HG03108 (cell line): Measurements from ENCODE around the gene CNOT8.
"Not testable (repeated sequence)": the region's sequence is repeated elsewhere in the genome, so short reads cannot be mapped to it uniquely, and the experiment has no call there.

Experiments
- ATAC-seq: cut with Tn5 transposase; IDR thresholded peaks from one replicate; pipeline ENCODE4 v1.9.1; 2021; ENCODE audit warnings: moderate library complexity; ENCODE audit not compliant: unreplicated experiment

Gene CNOT8

GRCh38 chr5:154834053-154834452, 24.4 kb upstream of the CNOT8 start:
- no peak for ATAC-seq

GRCh38 chr5:154835701-154836052, 22.8 kb upstream of the CNOT8 start:
- not testable (repeated sequence) for ATAC-seq

DNA sequence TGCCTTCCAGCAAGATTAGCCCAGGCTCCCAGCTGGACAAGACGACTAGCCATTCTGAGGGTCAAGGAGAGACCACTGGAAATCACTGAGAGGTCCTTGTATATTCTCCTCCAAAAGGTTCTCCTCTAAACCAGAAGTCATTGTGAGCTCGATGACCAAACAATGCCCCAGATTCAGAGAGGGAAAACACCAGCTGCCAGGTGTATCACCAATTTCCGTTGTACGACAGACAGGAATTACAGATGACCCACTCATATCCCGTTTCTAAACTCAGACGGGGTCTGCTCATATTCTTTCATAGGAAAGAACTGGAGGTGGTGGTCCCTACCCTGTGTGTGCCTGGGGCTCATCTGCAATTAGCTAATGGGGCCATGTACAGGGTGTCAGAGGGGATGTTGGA, 22.2 kb upstream of the CNOT8 start:
- ATAC-seq = no peak

DNA sequence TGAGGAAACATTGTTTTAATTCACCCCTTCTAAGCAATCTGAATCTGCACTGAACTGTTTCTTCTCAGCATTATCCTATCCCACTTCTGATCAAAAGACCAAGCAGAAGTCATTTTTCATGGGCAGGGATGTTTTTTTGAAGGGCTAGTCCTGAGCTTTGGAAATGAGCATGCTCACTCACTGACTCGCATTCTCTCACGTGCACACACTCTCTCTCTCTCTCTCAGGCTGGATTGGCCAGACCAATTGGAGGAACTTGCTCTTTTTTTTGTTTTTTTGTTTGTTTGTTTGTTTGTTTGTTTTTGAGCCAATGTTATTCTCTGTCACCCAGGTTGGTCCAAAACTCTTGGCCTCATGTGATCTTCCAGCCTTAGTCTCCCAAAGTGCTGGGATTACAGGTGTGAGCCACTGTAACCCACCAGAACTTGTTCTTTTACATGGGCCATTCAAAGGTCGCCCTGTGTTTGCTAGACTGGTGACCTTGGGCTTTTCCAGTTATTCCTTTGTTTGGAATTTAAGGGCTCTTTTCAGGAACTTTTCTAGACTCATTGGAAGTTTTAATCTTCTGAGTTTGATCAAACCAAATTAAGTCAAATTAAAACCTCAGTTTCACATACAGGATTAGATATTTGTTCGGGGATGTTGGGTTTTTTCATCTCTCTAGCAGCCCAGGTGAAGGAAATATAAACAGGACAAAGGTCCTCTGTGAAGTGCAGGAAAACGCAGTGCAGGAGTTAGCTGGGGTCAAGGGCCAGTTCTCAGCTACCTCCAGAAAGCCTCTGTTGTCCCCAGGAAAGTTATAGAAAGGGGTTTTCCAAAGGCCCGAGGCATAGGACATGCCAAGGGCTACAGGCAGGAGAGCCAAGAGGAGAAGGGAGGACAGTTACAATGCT, 21.2 kb upstream of the CNOT8 start:
- no peak for ATAC-seq

GRCh38 chr5:154840435-154841272, 17.8 kb upstream of the CNOT8 start:
- ATAC-seq = no peak

DNA sequence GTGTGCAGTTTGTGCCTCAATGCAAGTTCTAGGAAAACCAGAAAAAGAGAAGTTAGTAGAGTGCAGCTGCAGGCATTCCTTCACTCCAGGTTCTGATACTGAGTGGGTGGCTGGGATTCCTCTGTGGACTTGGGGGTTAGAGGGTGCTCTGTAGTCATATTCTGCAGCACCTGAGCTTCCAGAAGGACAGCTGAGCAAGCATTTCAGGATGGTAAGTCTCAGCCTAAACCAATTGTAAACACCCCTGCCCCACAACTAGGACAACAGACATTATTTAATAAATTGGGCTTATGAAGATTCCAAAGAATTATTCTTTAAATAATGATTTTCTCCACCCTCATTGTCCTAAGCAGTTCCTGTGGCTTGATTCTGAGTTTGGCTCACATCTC, 17.2 kb upstream of the CNOT8 start:
- ATAC-seq = no peak

DNA sequence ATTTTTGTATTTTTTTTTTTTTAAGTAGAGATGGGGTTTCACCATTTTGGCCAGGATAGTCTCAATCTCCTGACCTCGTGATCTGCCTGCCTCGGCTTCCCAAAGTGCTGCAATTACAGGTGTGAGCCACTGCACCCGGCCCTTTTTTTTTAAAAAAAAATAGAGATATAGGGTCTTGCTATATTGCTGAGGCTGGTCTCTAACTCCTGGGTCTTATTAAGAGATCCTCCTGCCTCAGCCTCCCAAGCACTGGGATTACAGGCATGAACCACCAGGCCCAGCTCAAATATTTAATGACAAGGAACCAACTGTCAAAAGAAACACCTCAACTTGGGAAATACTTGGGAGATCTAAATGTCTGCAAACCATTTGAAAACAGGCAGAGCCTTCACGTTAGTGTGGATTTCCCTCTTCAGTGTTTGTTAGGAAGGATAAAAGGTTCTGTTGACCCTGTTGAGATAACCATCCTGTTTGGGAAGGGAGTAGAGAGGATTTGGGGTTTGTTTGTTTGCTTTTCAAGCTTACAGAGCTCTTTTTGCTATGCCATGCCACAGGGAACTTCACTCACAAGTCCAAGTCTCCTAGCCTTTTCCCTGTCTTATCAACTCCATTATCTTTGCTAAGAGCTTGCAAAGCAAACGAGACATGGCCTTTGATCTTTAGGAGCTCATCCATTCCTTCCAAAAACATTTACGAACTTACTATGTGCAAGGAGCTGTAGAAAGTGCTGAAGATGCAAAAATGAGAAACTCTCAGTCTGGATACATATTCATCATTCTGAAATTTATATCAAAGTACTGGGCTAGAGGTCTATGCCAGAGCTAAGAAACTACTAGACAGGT, 15.5 kb upstream of the CNOT8 start:
- no peak for ATAC-seq

DNA sequence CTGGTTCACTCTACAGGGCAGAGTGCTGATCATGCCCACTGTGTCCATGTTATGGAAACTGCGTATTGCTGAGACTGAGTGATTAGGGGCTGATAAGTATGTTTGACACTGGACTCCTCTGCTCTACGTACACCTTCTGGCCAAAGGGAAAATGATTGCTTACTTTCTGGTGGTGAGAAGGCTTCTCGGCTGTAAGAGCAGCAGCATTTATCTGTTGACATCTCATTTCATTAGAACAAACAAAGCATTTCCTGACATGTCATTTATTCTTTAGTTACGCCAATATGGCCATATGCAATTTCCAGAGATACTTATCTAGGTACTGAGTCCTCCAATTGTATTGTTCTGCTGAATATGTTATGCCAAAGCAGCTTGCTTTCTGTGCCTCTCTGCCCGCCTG, 13.6 kb upstream of the CNOT8 start:
- no peak for ATAC-seq

DNA sequence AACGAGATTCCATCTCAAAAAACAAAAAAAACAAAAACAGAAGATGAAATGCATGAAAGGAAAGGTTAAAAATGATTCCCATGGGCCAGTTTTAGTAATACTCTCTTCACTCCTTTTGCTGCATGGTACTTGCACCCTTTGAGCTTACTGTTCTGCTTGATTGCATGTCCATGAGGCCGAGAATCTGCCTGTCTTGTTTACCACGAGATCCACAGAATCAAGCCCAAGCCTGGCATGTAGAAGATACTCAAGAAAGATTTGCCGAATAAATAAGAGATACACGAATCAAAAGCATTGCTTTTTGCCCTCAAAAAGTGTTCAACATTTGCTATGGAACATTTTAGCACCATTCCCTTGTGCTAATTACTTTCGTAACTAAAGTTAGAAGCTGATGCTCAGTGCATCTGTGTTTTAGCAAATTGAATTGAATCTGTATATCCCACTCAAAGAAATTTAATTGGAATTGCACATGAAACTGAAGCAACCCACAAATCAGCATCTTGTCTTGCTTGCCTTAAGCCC, 9.1 kb upstream of the CNOT8 start:
- no peak for ATAC-seq

GRCh38 chr5:154849791-154850201, 8.6 kb upstream of the CNOT8 start:
- ATAC-seq = no peak

GRCh38 chr5:154850255-154851062, 8.0 kb upstream of the CNOT8 start, which contains the start of gene FAXDC2:
Gene FAXDC2, minus strand, starts transcription at chr5:154850603. Its CDS starts 12,425 bp downstream, at chr5:154838178.
- ATAC-seq = no peak

DNA sequence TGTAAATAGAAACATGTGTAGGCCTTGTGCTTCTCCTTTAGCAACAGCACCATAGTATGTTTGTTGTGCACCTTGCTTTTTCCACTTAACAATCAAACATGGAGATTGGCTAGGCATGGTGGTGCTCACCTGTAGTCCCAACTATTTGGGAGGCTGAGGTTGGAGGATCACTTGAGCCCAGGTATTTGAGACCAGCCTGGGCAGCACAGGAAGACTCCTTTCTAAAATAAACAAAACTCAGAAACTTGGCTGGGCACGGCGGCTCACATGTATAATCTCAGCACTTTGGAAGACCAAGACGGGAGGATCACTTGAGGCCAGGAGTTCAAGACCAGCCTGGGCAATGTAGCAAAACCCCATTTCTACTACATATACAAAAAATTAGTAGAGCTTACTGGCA, 7.1 kb upstream of the CNOT8 start:
- no peak for ATAC-seq

DNA sequence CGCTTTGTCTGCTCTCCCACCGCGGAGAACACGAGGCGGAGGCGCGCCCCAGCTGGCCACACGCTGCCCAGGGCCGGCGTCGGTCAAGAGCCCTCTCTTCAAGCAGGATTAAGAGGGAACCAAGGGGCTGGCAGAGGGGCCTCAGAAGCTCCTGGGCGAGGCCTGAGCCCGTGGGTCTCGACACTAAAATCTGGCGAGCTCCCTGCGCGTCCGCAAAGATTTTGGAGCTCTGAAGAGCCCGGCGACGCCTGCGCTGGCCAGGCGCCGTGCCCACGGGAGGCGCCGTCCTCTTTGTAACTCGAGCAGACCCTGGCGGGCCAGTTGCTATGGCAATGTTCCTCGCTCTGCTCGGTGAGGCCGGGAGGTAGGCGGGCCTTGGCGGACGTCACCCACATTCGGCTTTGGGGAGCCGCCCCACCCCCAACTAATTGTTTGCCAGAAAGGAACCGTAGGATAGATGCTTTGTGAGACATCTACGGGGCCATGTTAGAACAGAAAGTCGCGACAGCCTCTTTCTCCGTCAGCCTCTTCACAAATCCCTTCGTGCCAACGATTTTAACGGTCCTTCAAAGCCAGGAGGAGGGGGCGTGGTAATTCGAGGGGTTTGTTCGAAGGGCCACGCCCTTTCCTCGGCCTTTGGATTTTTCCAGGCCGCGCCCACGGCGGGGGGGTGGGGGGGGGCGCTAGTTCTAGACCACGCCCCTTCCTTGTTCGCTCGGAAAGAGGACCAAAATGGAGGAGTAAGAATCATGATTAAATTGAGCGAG, 714 bp upstream of the CNOT8 start:
- ATAC-seq = peak; percentile 62

DNA sequence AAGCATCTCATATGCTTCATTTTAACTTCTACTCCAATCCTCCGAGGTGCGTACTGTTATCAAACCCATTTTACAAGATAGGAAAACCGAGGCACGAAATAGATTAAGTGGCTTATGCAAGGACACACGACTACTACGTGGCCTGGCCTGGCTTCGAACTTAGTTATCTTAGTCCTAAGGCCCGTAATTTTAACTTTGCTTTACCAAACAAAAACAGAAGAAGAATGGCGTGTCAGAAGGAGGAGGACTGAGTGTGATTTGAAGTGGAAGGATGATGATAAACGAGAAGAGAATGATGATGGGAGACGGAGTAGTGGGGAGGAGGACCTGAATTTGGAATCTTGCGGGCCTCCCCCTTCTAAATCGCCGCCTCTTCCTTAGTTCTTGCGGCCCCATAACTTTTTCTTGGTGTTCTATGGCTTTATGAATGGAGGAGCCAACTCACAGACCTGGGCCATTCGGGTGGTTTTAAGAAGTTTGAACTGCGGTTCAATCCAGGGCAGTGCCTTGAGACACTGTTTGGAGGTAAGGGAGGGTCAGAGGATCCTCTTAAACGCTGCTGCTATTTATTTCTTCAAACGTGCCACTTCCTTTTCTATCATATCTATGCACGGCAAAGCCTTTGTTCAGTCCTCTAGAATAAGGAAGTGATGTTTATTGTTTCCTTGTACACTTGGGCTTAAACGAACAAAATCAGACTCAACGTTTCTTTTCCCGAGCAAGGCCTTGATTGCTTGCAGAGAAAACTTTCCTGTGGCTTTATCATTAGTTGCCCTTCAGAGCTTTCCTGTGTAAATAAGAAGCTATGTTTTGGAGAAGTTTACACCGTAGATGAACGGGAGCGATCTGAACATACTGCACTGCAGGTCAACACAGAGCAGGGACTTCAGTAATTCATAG, 795 bp downstream of the CNOT8 start:
- no peak for ATAC-seq

- no peak for ATAC-seq
Measured at GRCh38 chr5:154860123-154860522, 1.7 kb downstream of the CNOT8 start.

GRCh38 chr5:154860765-154861164, 2.3 kb downstream of the CNOT8 start:
- ATAC-seq = no peak

DNA sequence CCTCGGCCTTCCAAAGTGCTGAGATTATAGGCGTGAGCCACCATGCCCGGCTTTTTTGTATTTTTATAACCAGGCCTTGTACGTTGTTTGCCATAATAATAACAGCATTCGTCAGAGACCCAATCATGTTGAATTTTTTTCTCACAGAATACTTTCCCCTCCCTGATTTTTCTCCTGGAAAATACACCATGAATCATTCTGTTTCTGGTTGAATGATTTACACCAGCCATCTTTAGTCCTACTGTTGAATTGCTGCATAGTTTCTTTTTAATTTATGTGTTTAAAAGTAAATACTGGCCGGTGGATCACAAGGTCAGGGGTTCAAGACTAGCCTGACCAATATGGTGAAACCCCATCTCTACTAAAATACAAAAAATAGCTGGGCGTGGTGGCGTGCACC, 3.5 kb downstream of the CNOT8 start:
- no peak for ATAC-seq

DNA sequence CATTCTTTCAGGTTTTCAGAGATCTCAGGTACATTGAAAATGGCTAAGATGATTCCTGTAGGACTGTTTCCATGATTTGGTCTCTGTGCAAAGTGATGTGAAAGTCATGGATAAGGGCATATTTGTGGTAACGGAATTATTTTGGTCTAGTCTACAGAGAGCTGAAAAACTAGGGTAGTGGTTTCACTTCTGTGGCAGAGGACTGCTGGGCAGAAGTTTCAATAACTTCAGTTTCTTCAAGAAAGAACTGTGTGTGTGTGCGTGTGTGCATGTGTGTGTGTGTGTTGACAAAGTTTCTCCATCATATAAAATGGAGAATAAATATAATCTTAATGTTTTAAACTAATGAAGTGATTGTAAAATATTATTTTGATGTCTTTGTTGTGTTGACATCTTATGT, 4.3 kb downstream of the CNOT8 start:
- no peak for ATAC-seq
